Ishikawa (cell line): Measurements from ENCODE around the gene CCDC9B.
A peak's percentile ranks its signal among the peaks of the same experiment; 100 is the strongest.

Experiments used
- CEBPB ChIP-seq: IDR thresholded peaks from 2 replicates; pipeline ENCODE4 v1.6.1; 2012
- CREB1 ChIP-seq: IDR thresholded peaks from 2 replicates; pipeline ENCODE4 v1.6.1; 2012; ENCODE audit warnings: low read depth
- EGR1 ChIP-seq: IDR thresholded peaks from 2 replicates; pipeline ENCODE4 v1.6.1; 2012
- EP300 ChIP-seq: IDR thresholded peaks from 2 replicates; pipeline ENCODE4 v1.6.1; 2012; ENCODE audit warnings: borderline replicate concordance
- FOXM1 ChIP-seq: IDR thresholded peaks from 2 replicates; pipeline ENCODE4 v1.6.1; 2012; ENCODE audit warnings: low read depth, borderline replicate concordance
- NFIC ChIP-seq: IDR thresholded peaks from 2 replicates; pipeline ENCODE4 v1.6.1; 2012
- RAD21 ChIP-seq: IDR thresholded peaks from 2 replicates; pipeline ENCODE4 v1.6.1; 2012; ENCODE audit warnings: low read depth
- TAF1 ChIP-seq: IDR thresholded peaks from 2 replicates; pipeline ENCODE4 v1.6.1; 2012; ENCODE audit warnings: low read depth, mild to moderate bottlenecking
- TCF12 ChIP-seq: IDR thresholded peaks from 2 replicates; pipeline ENCODE4 v1.6.1; 2012; ENCODE audit warnings: low read depth
- TEAD4 ChIP-seq: IDR thresholded peaks from 2 replicates; pipeline ENCODE4 v1.6.1; 2012
- YY1 ChIP-seq: IDR thresholded peaks from 2 replicates; pipeline ENCODE4 v1.6.1; 2012; ENCODE audit warnings: low read depth
- ZBTB7A ChIP-seq: IDR thresholded peaks from 2 replicates; pipeline ENCODE4 v1.6.1; 2012; ENCODE audit warnings: low read depth
- TF ChIP-seq, protein P1 (sequence below): IDR thresholded peaks from 2 replicates; pipeline ENCODE4 v1.6.1; 2012
- TF ChIP-seq, protein P2 (sequence below): IDR thresholded peaks from 2 replicates; pipeline ENCODE4 v1.6.1; 2012; ENCODE audit warnings: low read depth, mild to moderate bottlenecking
- TF ChIP-seq, protein P3 (sequence below): IDR thresholded peaks from 2 replicates; pipeline ENCODE4 v1.6.1; 2012

The CCDC9B gene

DNA sequence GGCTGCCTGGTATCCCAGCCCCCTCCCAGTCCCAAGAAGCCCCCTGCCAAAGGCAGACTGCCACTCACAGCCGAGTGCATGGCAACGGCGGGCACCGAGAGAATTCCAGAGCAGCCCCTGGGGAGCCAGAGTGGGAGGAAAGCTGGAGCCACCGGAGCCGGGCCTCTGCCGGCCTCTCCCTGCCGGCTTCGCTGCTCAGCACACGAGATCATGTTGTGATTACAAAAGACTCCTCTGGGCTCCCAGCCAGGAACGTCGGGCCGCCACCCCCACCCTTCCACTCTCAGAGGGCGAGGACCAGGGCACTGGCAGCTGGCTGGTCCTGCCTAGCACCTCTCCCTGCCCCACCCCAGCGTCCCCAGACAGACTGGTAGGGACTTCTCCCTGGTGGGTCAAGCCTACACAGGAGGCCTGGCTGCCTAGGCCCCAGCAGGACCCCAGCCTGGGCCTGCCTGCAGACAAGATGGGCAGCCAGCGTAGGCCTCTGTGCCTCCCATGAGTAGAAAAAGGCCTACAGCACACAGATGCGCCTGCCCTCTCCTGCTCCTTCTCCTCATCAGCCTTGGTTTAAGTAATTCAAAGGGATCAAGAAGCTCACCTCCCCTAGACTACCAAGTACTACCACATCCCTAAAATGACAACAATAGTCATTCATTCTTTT, at the start of gene CCDC9B:
Gene CCDC9B (minus strand): TSS at position 200 of the 661 bp plus-strand sequence. CDS start 120 bp downstream, at position 80.
- no peak for TF ChIP-seq ZBTB7A
- no peak for TF ChIP-seq EGR1
- TF ChIP-seq, protein P1, sequence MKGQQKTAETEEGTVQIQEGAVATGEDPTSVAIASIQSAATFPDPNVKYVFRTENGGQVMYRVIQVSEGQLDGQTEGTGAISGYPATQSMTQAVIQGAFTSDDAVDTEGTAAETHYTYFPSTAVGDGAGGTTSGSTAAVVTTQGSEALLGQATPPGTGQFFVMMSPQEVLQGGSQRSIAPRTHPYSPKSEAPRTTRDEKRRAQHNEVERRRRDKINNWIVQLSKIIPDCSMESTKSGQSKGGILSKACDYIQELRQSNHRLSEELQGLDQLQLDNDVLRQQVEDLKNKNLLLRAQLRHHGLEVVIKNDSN: 0 out of 2 replicates have a peak, but pooled peaks have one; percentile 20
- TF ChIP-seq YY1: 0 out of 2 replicates have a peak, but pooled peaks have one; percentile 18
- TF ChIP-seq FOXM1: no peak
- TF ChIP-seq, protein P2, sequence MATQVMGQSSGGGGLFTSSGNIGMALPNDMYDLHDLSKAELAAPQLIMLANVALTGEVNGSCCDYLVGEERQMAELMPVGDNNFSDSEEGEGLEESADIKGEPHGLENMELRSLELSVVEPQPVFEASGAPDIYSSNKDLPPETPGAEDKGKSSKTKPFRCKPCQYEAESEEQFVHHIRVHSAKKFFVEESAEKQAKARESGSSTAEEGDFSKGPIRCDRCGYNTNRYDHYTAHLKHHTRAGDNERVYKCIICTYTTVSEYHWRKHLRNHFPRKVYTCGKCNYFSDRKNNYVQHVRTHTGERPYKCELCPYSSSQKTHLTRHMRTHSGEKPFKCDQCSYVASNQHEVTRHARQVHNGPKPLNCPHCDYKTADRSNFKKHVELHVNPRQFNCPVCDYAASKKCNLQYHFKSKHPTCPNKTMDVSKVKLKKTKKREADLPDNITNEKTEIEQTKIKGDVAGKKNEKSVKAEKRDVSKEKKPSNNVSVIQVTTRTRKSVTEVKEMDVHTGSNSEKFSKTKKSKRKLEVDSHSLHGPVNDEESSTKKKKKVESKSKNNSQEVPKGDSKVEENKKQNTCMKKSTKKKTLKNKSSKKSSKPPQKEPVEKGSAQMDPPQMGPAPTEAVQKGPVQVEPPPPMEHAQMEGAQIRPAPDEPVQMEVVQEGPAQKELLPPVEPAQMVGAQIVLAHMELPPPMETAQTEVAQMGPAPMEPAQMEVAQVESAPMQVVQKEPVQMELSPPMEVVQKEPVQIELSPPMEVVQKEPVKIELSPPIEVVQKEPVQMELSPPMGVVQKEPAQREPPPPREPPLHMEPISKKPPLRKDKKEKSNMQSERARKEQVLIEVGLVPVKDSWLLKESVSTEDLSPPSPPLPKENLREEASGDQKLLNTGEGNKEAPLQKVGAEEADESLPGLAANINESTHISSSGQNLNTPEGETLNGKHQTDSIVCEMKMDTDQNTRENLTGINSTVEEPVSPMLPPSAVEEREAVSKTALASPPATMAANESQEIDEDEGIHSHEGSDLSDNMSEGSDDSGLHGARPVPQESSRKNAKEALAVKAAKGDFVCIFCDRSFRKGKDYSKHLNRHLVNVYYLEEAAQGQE: no peak
- TF ChIP-seq TEAD4: no peak
- TF ChIP-seq CEBPB: peak; percentile 87
- peak; percentile 95 for TF ChIP-seq NFIC
- TF ChIP-seq, protein P3, sequence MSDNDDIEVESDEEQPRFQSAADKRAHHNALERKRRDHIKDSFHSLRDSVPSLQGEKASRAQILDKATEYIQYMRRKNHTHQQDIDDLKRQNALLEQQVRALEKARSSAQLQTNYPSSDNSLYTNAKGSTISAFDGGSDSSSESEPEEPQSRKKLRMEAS: peak; percentile 85
- peak; percentile 55; the same call in 1 of the 2 replicates for TF ChIP-seq TCF12
- no peak for TF ChIP-seq CREB1
- TF ChIP-seq RAD21: peak; percentile 10; the same call in 1 of the 2 replicates
- peak; percentile 65 for TF ChIP-seq EP300
- TF ChIP-seq TAF1: peak; percentile 30; the same call in 1 of the 2 replicates

DNA sequence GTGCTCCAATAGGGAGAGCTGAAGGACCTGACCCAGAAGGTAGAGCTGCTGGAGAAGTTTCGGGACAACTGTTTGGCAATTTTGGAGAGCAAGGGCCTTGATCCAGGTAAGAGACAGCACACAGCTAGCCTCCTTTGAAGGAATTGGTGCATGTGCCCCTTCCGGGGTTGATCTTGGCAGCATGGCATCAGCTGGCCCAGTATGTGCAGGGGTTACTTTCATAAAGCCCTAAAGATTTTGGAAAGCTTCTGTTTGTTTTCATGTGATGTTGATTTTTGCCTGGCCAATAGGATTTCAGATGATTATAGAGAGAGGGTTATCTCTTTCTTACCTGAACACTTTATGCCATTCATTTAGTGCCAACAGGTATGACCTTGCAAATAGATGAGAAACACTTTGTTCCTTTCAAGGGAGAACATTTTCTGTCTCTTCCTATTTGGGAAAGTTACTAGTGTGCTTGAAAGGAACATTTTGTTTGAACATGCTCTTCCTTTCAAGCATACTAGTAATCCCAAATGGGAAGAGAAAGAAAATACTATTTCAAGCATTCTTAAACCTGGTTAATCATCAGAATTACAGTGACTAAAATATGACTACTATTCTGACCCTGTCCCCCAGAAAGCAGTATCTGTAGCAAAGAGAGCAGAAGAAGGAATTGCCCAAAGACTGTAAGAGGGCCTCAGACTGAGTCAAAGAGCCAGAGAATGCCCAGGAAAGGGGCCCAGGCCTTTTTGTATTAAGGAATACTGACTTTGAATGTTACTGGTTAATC, 49.3 kb upstream of the CCDC9B start:
- TF ChIP-seq CREB1 (no peak), FOXM1 (no peak), EGR1 (no peak), ZBTB7A (no peak), NFIC (no peak), TCF12 (no peak), TEAD4 (no peak), YY1 (no peak), CEBPB (no peak), RAD21 (no peak), EP300 (no peak)
- TF ChIP-seq, protein P3: no peak
- TF ChIP-seq, protein P2: no peak
- TF ChIP-seq, protein P1: no peak

DNA sequence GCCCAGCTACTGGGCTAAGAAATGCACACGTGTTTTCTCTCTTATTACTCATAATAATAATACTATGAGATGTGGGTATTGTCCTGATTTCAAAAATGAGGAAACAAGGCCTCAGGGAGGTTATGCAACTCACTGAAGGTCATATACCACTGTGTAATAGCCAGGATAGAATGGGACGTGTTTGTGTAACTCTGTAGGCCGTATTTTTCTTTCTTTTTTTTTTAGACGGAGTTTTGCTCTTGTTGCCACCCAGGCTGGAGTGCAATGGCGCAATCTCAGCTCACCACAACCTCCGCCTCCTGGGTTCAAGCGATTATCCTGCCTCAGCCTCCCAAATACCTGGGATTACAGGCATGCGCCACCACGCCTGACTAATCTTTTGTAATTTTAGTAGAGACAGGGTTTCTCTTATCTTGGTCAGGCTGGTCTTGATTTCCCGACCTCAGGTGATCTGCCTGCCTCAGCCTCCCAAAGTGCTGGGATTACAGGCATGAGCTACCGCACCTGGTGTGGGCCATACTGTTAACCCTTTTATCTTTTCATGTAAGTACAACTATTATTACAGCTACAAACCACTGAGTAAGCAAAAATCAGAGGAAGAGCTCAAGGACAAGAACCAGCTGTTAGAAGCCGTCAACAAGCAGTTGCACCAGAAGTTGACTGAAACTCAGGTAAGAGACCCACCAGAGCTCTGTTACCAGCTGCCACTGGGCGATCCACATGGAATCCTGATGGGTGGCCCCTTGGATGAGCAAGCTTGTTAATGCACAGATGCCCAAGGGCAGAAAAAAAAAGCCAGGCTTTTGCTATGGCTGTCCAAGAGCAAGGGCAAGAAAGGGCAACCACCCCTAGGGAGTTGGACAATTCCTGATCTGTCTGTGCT, 48.4 kb upstream of the CCDC9B start:
- TF ChIP-seq, protein P3: no peak
- TF ChIP-seq, protein P2: no peak
- no peak for TF ChIP-seq EGR1
